Stromal cell of bone marrow (primary cell): Measurements from ENCODE around the gene ATXN1.
"Not testable (repeated sequence)": the region's sequence is repeated elsewhere in the genome, so short reads cannot be mapped to it uniquely, and the experiment has no call there.

Source experiments
- DNase-seq: peaks from one replicate; pipeline ENCODE4 v3.0.0-alpha.2; 2012; ENCODE audit warnings: low read depth

The ATXN1 gene

DNA sequence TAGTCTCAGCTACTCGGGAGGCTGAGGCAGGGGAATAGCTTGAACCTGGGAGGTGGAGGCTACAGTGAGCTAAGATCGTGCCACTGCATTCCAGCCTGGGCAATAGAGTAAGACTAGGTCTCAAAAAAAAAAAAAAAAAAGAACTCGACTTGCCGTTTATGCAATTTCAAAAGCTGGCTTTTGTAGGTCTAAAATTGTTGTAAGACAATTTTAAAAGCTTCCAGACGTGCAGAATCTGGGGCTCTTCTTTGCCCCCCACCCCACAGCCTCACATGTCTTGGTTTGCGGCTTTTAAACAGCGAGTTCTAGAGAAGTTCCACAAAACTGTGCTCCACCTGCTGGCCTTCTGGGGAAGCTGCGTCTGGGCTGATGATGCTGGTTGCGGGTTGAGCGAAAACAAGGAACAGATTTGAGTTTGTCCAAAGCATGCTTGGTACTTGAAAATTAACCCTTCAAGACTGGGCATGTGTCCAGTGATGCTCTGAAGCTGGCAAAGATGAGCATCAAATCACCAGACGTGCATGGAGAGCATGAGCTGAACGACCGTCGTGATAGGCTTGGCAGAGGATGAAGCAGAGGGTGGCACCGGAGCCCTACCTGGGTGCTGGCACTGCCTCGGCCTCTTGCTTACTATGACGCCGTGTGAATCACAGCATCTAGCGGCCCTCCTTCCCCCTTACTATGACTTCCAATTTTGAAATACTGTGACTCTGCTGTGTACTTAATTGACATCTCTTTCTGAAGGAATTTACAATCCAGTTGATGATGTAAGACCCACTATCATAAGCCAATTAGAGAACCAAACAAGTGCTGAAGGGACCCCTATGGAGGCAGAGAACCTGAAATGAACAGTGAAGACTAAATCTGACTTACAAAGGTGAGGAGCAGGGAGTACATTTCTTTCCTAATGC, 351.5 kb downstream of the ATXN1 start:
- DNase-seq = no peak

GRCh38 chr6:16408766-16409165, 352.5 kb downstream of the ATXN1 start:
- DNase-seq = no peak

- DNase-seq = no peak
Measured at GRCh38 chr6:16406966-16407365, 354.3 kb downstream of the ATXN1 start.

GRCh38 chr6:16406538-16406937, 354.7 kb downstream of the ATXN1 start:
- not testable (repeated sequence) for DNase-seq

DNA sequence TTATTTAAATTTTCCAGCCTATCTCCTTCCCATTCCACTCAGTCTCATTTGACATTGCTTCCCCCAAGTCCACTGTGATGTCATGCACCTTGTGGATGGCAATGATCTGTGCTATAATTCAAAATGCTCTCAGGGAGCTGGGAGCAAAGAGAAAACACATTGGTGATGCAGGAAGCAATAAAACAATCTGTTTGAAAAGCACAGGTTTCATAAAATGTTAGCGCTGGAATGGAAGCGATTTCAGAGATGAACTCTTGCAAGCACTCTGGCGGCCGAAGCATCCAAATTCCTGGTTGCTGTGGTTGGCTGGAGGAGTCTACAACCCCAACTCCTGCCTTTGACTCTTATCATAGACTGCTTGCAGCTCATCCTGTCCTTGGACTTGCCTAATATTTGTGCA, 355.9 kb downstream of the ATXN1 start:
- no peak for DNase-seq

DNA sequence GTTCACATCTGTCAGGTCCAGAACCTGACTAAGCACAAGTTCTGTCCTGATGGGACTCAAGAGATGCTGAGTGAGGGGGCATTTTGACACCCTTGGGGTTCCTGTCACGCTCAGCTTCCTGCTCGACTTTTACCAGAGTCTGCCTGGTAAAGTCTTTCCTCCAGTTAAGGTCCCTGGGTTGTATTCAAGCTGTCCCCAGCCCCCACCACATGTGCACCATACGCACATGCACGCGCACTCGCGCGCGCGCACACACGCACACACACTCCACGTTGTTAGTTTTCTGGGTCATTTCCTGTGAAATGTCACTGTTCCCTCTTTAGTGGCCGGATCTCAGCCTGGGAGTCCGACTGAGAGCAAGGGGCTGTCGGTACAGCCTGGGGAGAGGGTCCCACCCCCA, 356.8 kb downstream of the ATXN1 start:
- DNase-seq = no peak

GRCh38 chr6:16403831-16404230, 357.4 kb downstream of the ATXN1 start:
- DNase-seq = no peak

GRCh38 chr6:16402581-16402900, 358.7 kb downstream of the ATXN1 start:
- no peak for DNase-seq

DNA sequence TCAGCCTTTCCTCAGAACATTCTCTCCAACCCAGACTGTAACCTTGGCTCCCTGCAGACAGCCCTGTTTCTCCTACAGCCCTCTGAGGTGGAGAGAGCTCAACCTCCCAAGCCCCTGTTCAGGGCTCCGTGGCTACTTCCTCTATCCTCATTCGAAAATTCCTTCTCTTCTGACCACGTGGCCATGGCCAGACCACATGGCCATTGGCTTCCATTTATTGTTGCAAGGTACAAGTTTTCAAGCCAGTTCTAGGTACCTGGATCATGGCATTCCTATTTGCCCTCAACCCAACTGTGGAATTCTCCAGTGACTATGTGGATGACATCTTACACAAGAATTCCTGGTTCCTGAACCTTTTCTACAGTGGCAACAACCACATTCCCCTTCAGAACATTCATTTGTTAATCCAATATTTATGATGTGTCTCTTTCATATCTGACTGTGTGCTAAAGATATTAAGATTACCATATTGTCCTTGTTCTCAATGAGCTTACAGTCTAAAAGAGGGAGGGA, 361.0 kb downstream of the ATXN1 start:
- no peak for DNase-seq

DNA sequence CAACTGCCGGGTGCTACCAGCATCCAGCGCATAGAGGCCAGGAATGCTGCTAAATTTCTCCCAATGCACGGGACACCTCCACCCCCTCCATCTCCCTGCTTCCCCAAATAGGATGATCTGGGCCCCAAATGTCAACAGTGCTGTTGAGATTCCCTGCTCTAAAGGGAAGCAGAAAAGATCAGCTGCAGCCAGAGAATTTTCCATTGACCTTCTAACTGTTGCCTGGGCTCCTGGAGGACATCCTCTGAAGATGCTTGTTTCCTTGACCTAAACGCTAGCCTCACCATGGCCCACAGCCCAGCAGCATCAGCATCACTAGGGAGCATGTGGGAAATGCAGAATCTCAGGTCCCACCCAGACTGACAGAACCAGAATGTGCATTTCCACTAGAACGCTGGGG, 361.6 kb downstream of the ATXN1 start:
- DNase-seq = no peak

DNA sequence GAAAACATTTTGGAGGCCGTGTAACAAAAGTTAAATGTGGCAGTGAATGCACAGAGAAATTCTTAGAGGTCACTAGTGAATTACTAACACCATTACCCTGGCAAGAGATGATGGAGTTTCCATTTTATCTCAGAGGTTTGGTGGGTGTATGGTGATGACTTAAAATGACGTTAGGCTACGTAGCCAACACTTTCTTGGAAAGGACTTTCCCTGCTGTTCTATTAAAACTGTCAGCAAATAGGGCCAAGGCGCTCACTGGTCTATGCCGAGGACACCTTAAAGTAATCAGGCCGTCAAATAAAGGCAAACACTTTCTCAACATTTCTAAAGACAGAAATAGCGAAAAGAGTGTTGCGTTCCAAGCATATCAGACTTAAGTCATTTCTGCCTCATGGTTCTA, 362.1 kb downstream of the ATXN1 start:
- no peak for DNase-seq

- DNase-seq = no peak
Measured at GRCh38 chr6:16398587-16398986, 362.7 kb downstream of the ATXN1 start.

DNA sequence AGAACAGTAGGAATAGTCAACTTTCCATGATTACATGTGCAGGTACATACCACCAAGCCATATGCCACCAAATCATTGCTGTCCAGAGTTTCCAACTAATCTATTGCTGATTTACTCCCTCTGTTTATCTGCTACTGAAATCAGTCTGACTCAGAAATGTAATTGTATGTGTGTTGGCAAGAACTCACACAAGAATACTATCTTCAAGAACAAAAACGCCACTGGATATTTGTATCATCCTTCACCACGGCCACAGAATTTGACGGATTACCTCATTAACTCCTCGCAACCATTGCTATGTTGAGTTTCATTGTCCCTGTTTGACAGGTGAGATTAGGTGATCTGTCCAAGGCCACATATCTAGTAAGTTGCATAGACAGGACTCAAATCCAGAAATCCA, 363.6 kb downstream of the ATXN1 start:
- no peak for DNase-seq

- no peak for DNase-seq
Measured at GRCh38 chr6:16396497-16397319, 364.6 kb downstream of the ATXN1 start.

- no peak for DNase-seq
Measured at GRCh38 chr6:16394632-16395031, 366.6 kb downstream of the ATXN1 start.

DNA sequence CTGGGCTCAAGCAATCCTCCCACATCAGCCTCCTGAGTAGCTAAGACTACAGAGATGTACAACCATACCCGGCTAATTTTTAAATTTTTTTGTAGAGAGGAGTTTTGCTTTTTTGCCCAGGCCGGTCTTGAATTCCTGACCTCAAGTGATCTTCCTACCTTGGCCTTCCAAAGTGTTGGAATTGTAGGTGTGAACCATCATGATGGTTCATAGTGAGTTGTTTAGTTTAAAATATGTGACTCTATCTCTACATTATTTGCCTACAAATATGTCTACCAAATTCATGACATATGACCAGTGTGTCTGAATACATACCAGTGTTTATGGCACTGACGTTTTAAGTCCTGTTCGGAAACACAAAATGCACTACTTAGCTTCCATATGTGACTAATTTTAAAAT, 367.9 kb downstream of the ATXN1 start:
- no peak for DNase-seq

GRCh38 chr6:16392010-16392409, 369.2 kb downstream of the ATXN1 start:
- no peak for DNase-seq

DNA sequence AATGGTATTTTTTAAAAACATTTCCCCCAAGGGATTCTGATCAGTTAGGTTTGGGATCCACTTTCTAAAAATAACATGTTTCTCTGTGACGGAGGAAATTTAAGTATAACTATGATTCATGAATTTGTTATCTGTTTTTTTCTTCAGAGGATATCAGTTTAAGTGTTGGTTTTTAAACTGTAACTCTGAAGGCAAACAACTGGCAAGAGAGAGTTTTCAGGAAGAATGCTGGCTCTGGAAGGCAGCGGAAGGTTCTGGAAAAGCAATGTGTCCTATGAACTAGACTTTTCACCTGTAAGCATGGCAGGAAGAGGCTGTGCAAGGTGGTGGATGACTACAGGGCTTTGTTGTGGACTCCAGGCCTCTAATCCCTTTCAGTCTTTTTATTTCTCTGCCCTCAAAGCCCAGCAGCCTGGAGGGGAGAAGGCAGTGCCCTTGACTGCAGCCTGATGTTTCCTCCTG, 369.8 kb downstream of the ATXN1 start:
- peak; percentile 13 for DNase-seq

DNA sequence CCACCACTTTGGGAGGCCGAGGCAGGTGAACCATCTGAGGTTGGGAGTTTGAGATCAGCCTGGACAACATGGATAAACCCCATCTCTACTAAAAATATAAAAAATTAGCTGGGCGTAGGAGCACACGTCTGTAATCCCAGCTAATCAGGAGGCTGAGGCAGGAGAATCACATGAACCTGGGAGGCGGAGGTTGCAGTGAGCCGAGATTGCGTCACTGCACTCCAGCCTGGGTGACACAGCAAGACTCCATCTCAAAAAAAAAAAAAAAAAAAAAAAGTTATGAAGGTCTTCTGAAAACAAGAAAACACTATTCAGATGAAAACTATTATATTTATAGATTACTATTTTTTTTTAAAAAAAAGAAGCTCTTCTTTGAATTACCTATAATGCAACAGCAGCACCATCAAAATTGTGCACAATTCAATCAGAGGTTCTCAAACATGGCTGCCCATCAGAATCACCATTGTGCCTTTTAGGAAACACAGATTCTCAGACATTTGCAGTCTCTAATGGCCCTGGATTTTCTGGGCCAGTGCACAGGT, 370.3 kb downstream of the ATXN1 start:
- DNase-seq = not testable (repeated sequence)

GRCh38 chr6:16389642-16390041, 371.6 kb downstream of the ATXN1 start:
- DNase-seq = no peak

DNA sequence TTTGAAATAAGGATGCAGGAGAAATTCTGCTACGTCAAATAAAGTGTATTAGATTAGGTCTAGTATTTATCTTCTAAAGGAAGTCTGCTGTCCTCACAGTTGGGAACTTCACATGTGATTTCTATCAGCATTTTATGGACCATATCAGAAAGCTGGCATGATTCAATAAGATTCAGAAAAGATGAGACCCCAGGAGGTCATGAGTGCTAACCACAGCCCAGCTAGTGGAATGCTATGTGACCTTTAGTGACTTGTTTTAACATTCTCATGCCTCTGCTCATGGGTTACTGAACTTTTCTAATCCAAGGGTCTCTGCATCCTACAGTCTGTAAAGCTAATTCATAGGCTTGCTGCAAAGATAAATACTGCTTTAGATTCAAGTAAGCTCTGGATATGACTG, 372.8 kb downstream of the ATXN1 start:
- DNase-seq = no peak

GRCh38 chr6:16386057-16386456, 375.2 kb downstream of the ATXN1 start:
- DNase-seq = no peak
